ENCODE data around the gene HOXB13. TPM values are rescaled to one million over a fixed set of nuclear protein-coding genes. Genes with fewer than 3 reads are reported as not detected.

HOXB13 gene
- total RNA-seq, 2 experiments from 2014 or later = not detected

DNA sequence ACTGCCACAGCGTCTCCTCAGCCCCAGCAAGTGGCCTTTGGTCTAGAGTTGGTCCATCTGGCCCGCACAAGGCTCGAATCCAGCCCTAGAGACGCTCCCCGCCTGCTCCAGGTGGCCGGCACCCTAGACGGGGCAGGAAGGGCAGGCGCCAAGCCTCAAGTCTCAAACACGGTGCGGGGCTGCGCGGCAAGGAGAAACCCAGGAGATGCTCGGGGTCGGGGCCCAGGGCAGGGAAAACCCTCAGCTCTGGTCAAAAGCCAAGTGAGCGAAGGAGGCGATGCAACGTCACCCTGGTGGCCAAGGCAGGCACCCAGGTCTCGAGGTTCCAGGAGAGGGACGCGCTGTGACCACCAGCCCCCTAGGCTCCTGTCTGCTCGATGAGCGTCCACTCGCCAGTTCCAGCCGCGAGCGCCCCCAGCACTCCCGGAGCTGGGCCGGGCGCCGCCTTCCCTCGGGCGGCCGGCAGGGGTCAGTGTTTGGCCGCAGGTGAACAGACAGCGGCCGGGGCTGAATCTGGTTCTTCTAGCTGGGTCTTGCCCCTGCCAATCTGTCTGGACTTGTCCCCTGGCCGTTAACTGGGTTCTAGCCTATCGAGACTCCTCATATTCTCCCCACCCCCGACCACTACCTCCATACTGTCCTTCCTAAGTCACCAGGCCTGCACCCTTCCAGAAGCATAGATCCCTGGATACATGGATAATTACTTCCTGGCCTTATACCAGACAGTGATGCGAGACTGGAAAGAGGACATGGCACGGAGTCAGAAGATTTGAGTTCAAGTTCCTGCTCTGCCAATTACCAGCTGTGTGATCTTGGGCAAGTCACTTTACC is 50.2 kb downstream of the HOXB13 start:
- ChIA-PET POLR2A (interaction anchor here (0.8 kb wide), 1 partner anchor 285 kb away, joined by 3 read pairs; no protein-coding TSS in a partner anchor), CTCF (ENCODE audit: unreplicated experiment) (interaction anchor here (0.6 to 0.9 kb wide), 3 partner anchors 14 to 1826 kb away, joined by 3 to 5 read pairs (median 3); no protein-coding TSS in a partner anchor)
- intact Hi-C loops (cut with micrococcal nuclease; ENCODE audit: unreplicated experiment) = loop anchor here (2.0 to 5.0 kb wide), 3 partner anchors 129 to 354 kb away; no protein-coding TSS in a partner anchor
- no peak overlapping the region for H3K4me2 ChIP-seq (ENCODE audit: low read length)
- no peak overlapping the region for H3K27ac ChIP-seq (ENCODE audit: low read depth, low read length, poor library complexity, severe bottlenecking)
- DNase-seq (ENCODE audit: low spot score) = peak; percentile 54
- no peaks in the 10 kb centered on the region for H3K36me3 ChIP-seq (ENCODE audit: insufficient read depth, low read length)
- TF ChIP-seq CTCF (conservative IDR thresholded peaks at IDR 0.05; ENCODE audit: low read length) = peak; percentile 91
- TF ChIP-seq EZH2phosphoT487 (IDR thresholded peaks at IDR 0.05; ENCODE audit: borderline replicate concordance, low read depth, low read length) = no peak
- H3K9me3 ChIP-seq (ENCODE audit: low read length) = no peaks in the 10 kb centered on the region
- no TSS peak for BruUV-seq (replicated peaks)
- H2AFZ ChIP-seq (ENCODE audit: low read length) = no peak overlapping the region
- no peaks in the 10 kb centered on the region for H3K9me2 ChIP-seq (ENCODE audit: insufficient read depth, low read length)
- no peak overlapping the region for H3K4me3 ChIP-seq (ENCODE audit: low read depth, low read length, poor library complexity, severe bottlenecking)
- H4K20me1 ChIP-seq (ENCODE audit: insufficient read depth, low read length) = no peaks in the 10 kb centered on the region
- H3K4me1 ChIP-seq (ENCODE audit: insufficient read depth, low read length, poor library complexity, severe bottlenecking) = no peaks in the 10 kb centered on the region
- H3K79me2 ChIP-seq (ENCODE audit: insufficient read depth, low read depth, low read length) = no peaks in the 10 kb centered on the region

DNA sequence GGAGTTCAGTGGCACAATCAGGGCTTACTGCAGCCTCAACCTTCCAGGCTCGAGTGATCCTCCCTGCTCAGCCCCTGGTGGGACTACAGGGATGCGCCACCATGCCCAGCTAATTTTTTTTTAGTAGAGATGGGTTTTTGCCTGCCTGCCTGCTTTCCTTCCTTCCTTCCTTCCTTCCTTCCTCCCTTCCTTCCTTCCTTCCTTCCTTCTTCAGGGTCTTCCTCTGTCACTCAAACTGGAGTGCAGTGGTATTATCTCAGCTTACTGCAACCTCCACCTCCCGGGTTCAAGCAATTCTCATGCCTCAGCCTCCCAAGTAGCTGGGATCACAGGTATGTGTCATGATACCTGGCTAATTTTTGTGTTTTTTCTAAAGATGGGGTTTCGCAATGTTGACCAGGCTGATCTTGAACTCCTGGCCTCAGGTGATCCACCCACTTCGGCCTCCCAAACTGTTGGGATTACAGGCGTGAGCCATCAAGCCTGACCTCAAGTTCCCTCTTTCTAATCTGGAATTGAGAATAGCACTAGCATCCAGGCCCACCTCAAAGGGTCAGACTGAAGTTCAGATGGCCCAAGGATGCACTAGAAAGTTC is 51.5 kb downstream of the HOXB13 start:
- no peaks in the 10 kb centered on the region for H3K79me2 ChIP-seq (ENCODE audit: insufficient read depth, low read depth, low read length)
- intact Hi-C loops (cut with micrococcal nuclease; ENCODE audit: unreplicated experiment) = loop anchor here (5.0 kb wide), 1 partner anchor 130 kb away; no protein-coding TSS in a partner anchor

More for the DNA sequence above, 51.5 kb downstream of the HOXB13 start:
- no peaks in the 10 kb centered on the region for H3K36me3 ChIP-seq (ENCODE audit: insufficient read depth, low read length)
- TF ChIP-seq EZH2phosphoT487 (IDR thresholded peaks at IDR 0.05; ENCODE audit: borderline replicate concordance, low read depth, low read length) = no peak
- no peak for TF ChIP-seq CTCF (conservative IDR thresholded peaks at IDR 0.05; ENCODE audit: low read length)
- H3K4me3 ChIP-seq (ENCODE audit: low read depth, low read length, poor library complexity, severe bottlenecking) = no peak overlapping the region
- CTCF ChIA-PET (ENCODE audit: unreplicated experiment) = no interaction called here
- H3K9me2 ChIP-seq (ENCODE audit: insufficient read depth, low read length) = no peaks in the 10 kb centered on the region
- BruUV-seq (replicated peaks) = no TSS peak
- POLR2A ChIA-PET = no interaction called here
- DNase-seq (ENCODE audit: low spot score) = no peak
- no peak overlapping the region for H3K4me2 ChIP-seq (ENCODE audit: low read length)
- no peaks in the 10 kb centered on the region for H3K4me1 ChIP-seq (ENCODE audit: insufficient read depth, low read length, poor library complexity, severe bottlenecking)
- no peaks in the 10 kb centered on the region for H4K20me1 ChIP-seq (ENCODE audit: insufficient read depth, low read length)
- H3K27ac ChIP-seq (ENCODE audit: low read depth, low read length, poor library complexity, severe bottlenecking) = no peak overlapping the region
- no peaks in the 10 kb centered on the region for H3K9me3 ChIP-seq (ENCODE audit: low read length)
- H2AFZ ChIP-seq (ENCODE audit: low read length) = no peak overlapping the region

Small RNA genes lying within 50 kb of the gene (microRNA-seq; reads per million reads assigned to microRNA genes)
- not detected for gene MIR3185 (ENCODE audit: borderline replicate concordance)

Small RNA genes lying within 50 kb of the gene (small RNA-seq; reads per million reads assigned to genes)
- gene AC091179.2 (not detected), gene COX6B1P2 (not detected), gene MIR3185 (not detected), gene RF02132 (not detected), gene RF02133 (not detected), gene RN7SL125P (not detected)

Other genes starting within 250 kb of the HOXB13 start
- not detected in 2 replicates for gene HOXB1, start 197.7 kb downstream of the HOXB13 start, total RNA-seq (2014; rRNA removed; shearing (Covaris generic))
- not detected in 2 replicates for gene HOXB1, start 197.7 kb downstream of the HOXB13 start, total RNA-seq (2022)
- gene HOXB2, start 183.6 kb downstream of the HOXB13 start, total RNA-seq (2014; rRNA removed; shearing (Covaris generic)) = not detected in 2 replicates
- gene HOXB2, start 183.6 kb downstream of the HOXB13 start, total RNA-seq (2022) = not detected in 2 replicates
- gene HOXB4, start 150.4 kb downstream of the HOXB13 start, total RNA-seq (2014; rRNA removed; shearing (Covaris generic)) = 7.2 and 7.4 TPM in 2 replicates
- gene HOXB4, start 150.4 kb downstream of the HOXB13 start, total RNA-seq (2022) = 8.9 and 9.2 TPM in 2 replicates
- gene HOXB3, start 138.5 kb downstream of the HOXB13 start, total RNA-seq (2014; rRNA removed; shearing (Covaris generic)) = 7.7 and 14.0 TPM in 2 replicates
- gene HOXB3, start 138.5 kb downstream of the HOXB13 start, total RNA-seq (2022) = 13.0 and 14.6 TPM in 2 replicates
- not detected in 2 replicates for gene HOXB5, start 135.0 kb downstream of the HOXB13 start, total RNA-seq (2014; rRNA removed; shearing (Covaris generic))
- gene HOXB5, start 135.0 kb downstream of the HOXB13 start, total RNA-seq (2022) = not detected in 2 replicates
- gene HOXB6, start 123.8 kb downstream of the HOXB13 start, total RNA-seq (2014; rRNA removed; shearing (Covaris generic)) = 0.41 TPM in 1 of 2 replicates, not detected in the other
- not detected in 2 replicates for gene HOXB6, start 123.8 kb downstream of the HOXB13 start, total RNA-seq (2022)
- gene HOXB7, start 117.7 kb downstream of the HOXB13 start, total RNA-seq (2014; rRNA removed; shearing (Covaris generic)) = 6.3 and 9.2 TPM in 2 replicates
- 16.3 and 17.0 TPM in 2 replicates for gene HOXB7, start 117.7 kb downstream of the HOXB13 start, total RNA-seq (2022)
- gene HOXB8, start 113.5 kb downstream of the HOXB13 start, total RNA-seq (2014; rRNA removed; shearing (Covaris generic)) = not detected in 2 replicates
- not detected in 2 replicates for gene HOXB8, start 113.5 kb downstream of the HOXB13 start, total RNA-seq (2022)
- not detected in 2 replicates for gene HOXB9, start 102.4 kb downstream of the HOXB13 start, total RNA-seq (2014; rRNA removed; shearing (Covaris generic))
- gene HOXB9, start 102.4 kb downstream of the HOXB13 start, total RNA-seq (2022) = not detected in 2 replicates
- gene PRAC1, start 6.2 kb downstream of the HOXB13 start, total RNA-seq (2014; rRNA removed; shearing (Covaris generic)) = not detected in 2 replicates
- gene PRAC1, start 6.2 kb downstream of the HOXB13 start, total RNA-seq (2022) = not detected in 2 replicates
- gene PRAC2, start 5.6 kb downstream of the HOXB13 start, total RNA-seq (2014; rRNA removed; shearing (Covaris generic)) = not detected in 2 replicates
- not detected in 2 replicates for gene PRAC2, start 5.6 kb downstream of the HOXB13 start, total RNA-seq (2022)
- gene TTLL6, start 88.5 kb upstream of the HOXB13 start, total RNA-seq (2014; rRNA removed; shearing (Covaris generic)) = not detected in 2 replicates
- gene TTLL6, start 88.5 kb upstream of the HOXB13 start, total RNA-seq (2022) = not detected in 2 replicates
- 15.3 and 22.7 TPM in 2 replicates for gene CALCOCO2, start 102.3 kb upstream of the HOXB13 start, total RNA-seq (2014; rRNA removed; shearing (Covaris generic))
- gene CALCOCO2, start 102.3 kb upstream of the HOXB13 start, total RNA-seq (2022) = 64.5 and 77.9 TPM in 2 replicates
- gene ATP5MC1, start 164.0 kb upstream of the HOXB13 start, total RNA-seq (2014; rRNA removed; shearing (Covaris generic)) = 97.4 and 120 TPM in 2 replicates
- 96.4 and 135 TPM in 2 replicates for gene ATP5MC1, start 164.0 kb upstream of the HOXB13 start, total RNA-seq (2022)
- gene UBE2Z, start 179.7 kb upstream of the HOXB13 start, total RNA-seq (2014; rRNA removed; shearing (Covaris generic)) = 44.7 and 52.3 TPM in 2 replicates
- gene UBE2Z, start 179.7 kb upstream of the HOXB13 start, total RNA-seq (2022) = 81.1 and 81.2 TPM in 2 replicates
- 45.8 and 57.2 TPM in 2 replicates for gene SNF8, start 216.1 kb upstream of the HOXB13 start, total RNA-seq (2014; rRNA removed; shearing (Covaris generic))
- gene SNF8, start 216.1 kb upstream of the HOXB13 start, total RNA-seq (2022) = 73.3 and 92.2 TPM in 2 replicates
- not detected in 2 replicates for gene GIP, start 239.8 kb upstream of the HOXB13 start, total RNA-seq (2014; rRNA removed; shearing (Covaris generic))
- gene GIP, start 239.8 kb upstream of the HOXB13 start, total RNA-seq (2022) = not detected in 2 replicates